Prostate gland (tissue), 2 donors: Measurements from ENCODE around the gene DPYSL3.

Source experiments
- POLR2AphosphoS5 ChIP-seq: sonication (generic); formaldehyde crosslinking; IDR thresholded peaks from one replicate; pipeline ENCODE4 v1.6.1; 2017; ENCODE audit warnings: antibody characterized with exemption
- TF ChIP-seq, protein P1 (sequence below), 4 experiments: fragments of 200-600 bp in 2 of 4; fragments of 450-650 bp in 2 of 4; sonication (generic) in 2 of 4; IDR thresholded peaks; 1 replicate in 3 of 4; 2 replicates in 1 of 4; pipeline ENCODE4 v1.5.1; 2016 to 2019; ENCODE audit warnings: antibody characterized with exemption in 4 of 4, mild to moderate bottlenecking in 2 of 4, moderate library complexity in 2 of 4

DNA sequence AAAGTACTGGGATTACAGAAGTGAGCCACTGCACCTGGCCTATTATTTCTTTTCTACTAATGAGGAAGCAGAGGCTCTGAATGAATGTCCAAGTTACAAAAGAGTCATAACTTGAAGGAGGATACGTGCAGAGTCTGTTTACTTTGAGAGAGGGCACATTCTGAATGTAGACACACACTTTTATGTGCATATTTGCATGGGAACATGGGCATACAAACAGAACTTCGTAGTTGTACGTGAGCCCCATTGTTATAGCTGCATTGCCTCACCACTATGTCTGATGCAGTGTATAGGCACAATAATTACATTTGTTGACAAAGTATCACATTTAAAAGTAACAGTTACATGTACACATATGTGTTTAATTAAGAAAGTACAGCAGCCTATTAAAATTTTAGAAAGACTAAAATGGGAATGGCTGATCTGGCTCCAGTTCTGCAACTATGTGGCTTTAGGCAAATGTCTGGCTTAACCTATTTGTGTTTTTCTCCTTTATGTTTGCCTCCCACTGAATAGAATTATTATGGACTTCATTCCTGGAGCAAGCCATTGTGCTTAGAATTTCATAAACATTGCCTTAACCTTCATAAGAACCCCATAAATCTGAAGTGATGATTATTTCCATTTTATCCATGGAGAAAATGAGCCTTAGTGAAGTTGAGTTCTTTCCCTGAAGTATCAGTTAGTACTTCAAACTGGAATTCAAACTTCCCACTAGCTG is 3.0 kb upstream of the DPYSL3 start:
- TF ChIP-seq, protein P1, sequence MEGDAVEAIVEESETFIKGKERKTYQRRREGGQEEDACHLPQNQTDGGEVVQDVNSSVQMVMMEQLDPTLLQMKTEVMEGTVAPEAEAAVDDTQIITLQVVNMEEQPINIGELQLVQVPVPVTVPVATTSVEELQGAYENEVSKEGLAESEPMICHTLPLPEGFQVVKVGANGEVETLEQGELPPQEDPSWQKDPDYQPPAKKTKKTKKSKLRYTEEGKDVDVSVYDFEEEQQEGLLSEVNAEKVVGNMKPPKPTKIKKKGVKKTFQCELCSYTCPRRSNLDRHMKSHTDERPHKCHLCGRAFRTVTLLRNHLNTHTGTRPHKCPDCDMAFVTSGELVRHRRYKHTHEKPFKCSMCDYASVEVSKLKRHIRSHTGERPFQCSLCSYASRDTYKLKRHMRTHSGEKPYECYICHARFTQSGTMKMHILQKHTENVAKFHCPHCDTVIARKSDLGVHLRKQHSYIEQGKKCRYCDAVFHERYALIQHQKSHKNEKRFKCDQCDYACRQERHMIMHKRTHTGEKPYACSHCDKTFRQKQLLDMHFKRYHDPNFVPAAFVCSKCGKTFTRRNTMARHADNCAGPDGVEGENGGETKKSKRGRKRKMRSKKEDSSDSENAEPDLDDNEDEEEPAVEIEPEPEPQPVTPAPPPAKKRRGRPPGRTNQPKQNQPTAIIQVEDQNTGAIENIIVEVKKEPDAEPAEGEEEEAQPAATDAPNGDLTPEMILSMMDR (IDR thresholded peaks at IDR 0.05): peak in 1 of 4 experiments; percentile 23
- TF ChIP-seq POLR2AphosphoS5: peak; percentile 87
